B cell (primary cell): Measurements from ENCODE around the gene EPB41L5.

Experiments used
- CTCF ChIP-seq: fragments of 200-600 bp; IDR thresholded peaks from one replicate; pipeline ENCODE4 v1.8.0; 2022; ENCODE audit warnings: antibody characterized with exemption, mild to moderate bottlenecking
- EZH2 ChIP-seq: IDR thresholded peaks from 2 replicates; pipeline ENCODE4 v1.6.1; 2012; ENCODE audit warnings: borderline replicate concordance, low read depth, mild to moderate bottlenecking, moderate library complexity, low read length; ENCODE audit not compliant: insufficient read depth, poor library complexity, severe bottlenecking

GRCh38 chr2:120103723-120104467 is 91.0 kb downstream of the EPB41L5 start:
- TF ChIP-seq CTCF (no peak), EZH2 (no peak)
